Subcutaneous adipose tissue (tissue), 4 donors: ENCODE data around the gene ZMIZ2. TPM values are rescaled to one million over a fixed set of nuclear protein-coding genes. Genes with fewer than 3 reads are reported as not detected.

Source experiments
- CTCF ChIP-seq: fragments of 450-650 bp; IDR thresholded peaks from one replicate; pipeline ENCODE4 v1.5.1; 2016; ENCODE audit warnings: low read depth, mild to moderate bottlenecking, control low read depth, antibody characterized with exemption, moderate library complexity
- total RNA-seq, 4 donors: library from RNA; depleted of rRNA; stranded (reverse); fragments of >200 nt; gene quantifications; one replicate each; pipeline ENCODE4 v1.1.0, GENCODE V29; 2016

The ZMIZ2 gene
- total RNA-seq, 4 donors from 2014 or later = 7.3 to 21.1 (median 12.2) TPM

GRCh38 chr7:44772440-44772839 is 23.8 kb downstream of the ZMIZ2 start:
- no peak for TF ChIP-seq CTCF

GRCh38 chr7:44772867-44773266 is 24.2 kb downstream of the ZMIZ2 start:
- TF ChIP-seq CTCF = no peak

GRCh38 chr7:44775383-44776107 is 26.9 kb downstream of the ZMIZ2 start:
- TF ChIP-seq CTCF = no peak

- TF ChIP-seq CTCF = no peak
These were observed 27.6 kb downstream of the ZMIZ2 start for GRCh38 chr7:44776211-44776610.

GRCh38 chr7:44782460-44782859 is 33.8 kb downstream of the ZMIZ2 start:
- no peak for TF ChIP-seq CTCF

GRCh38 chr7:44783407-44783806 is 34.8 kb downstream of the ZMIZ2 start:
- no peak for TF ChIP-seq CTCF

GRCh38 chr7:44784364-44784763 is 35.7 kb downstream of the ZMIZ2 start:
- TF ChIP-seq CTCF = no peak
